ENCODE results near the gene CRYL1. TPM values are rescaled to one million over a fixed set of nuclear protein-coding genes. Genes with fewer than 3 reads are reported as not detected.

CRYL1 gene
- total RNA-seq, 1 experiment from 2014 or later: 13.4 TPM

DNA sequence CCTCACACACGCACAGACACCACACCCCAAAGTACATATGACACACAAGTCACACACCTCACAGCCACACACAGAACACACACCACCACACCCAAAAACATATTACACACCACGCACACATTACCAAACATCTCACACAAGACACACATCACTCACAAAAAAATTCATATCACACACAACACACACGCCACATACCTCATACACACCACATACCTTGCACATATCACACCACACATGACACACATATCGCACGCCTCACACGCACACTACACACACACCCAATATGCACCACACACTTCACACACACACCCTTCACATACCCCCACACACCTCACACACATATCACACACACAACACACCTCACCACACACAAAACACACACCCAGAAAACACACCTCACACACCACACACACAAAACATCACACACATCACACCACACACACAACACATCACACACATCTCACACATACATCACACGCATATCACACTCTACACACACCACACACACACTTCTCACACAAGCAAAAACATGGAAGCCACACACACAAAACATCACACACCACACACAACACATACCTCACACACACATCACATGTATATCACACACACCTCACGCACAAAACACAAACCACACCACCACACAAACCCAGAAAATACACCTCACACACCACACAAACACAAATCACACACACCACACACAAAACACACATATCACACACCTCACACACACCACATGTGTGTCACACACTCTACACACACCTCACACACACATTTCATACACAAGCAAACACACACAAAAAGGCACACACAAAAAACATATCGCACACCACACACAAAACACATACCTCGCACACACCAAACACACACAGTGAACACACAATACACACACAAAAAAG lies 132.1 kb downstream of the CRYL1 start:
- POLR2A ChIA-PET: no interaction called here
- H3K9me3 ChIP-seq (ENCODE audit: control insufficient read depth, insufficient read depth, low read depth, low read length): no peaks in the 10 kb centered on the region
- DNase-seq (ENCODE audit: low read depth, low spot score) (no peak), ATAC-seq (no peak)
- in situ Hi-C loops (cut with HindIII; ENCODE audit: low pct_unique_long_range_greater_than_20kb, low sequenced_read_pairs): no loop called here
- TF ChIP-seq REST (IDR thresholded peaks at IDR 0.05; ENCODE audit: insufficient read depth in 1 of 2, low read depth in 2 of 2, low read length in 1 of 2): no peak
- TF ChIP-seq SIN3A (IDR thresholded peaks at IDR 0.05; ENCODE audit: borderline replicate concordance, insufficient read depth, low read depth, low read length): no peak
- no peak for TF ChIP-seq TCF7L2 (IDR thresholded peaks at IDR 0.05; ENCODE audit: low read depth, low read length)
- TF ChIP-seq, protein P1, sequence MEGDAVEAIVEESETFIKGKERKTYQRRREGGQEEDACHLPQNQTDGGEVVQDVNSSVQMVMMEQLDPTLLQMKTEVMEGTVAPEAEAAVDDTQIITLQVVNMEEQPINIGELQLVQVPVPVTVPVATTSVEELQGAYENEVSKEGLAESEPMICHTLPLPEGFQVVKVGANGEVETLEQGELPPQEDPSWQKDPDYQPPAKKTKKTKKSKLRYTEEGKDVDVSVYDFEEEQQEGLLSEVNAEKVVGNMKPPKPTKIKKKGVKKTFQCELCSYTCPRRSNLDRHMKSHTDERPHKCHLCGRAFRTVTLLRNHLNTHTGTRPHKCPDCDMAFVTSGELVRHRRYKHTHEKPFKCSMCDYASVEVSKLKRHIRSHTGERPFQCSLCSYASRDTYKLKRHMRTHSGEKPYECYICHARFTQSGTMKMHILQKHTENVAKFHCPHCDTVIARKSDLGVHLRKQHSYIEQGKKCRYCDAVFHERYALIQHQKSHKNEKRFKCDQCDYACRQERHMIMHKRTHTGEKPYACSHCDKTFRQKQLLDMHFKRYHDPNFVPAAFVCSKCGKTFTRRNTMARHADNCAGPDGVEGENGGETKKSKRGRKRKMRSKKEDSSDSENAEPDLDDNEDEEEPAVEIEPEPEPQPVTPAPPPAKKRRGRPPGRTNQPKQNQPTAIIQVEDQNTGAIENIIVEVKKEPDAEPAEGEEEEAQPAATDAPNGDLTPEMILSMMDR (IDR thresholded peaks at IDR 0.05): no peak
- TF ChIP-seq POLR2AphosphoS5 (IDR thresholded peaks at IDR 0.05; ENCODE audit: low read depth, low read length): no peak
- no TSS peak for BruUV-seq (replicated peaks)
- no peaks in the 10 kb centered on the region for H3K27me3 ChIP-seq (ENCODE audit: control insufficient read depth, insufficient read depth, low read length)
- no peaks in the 10 kb centered on the region for H3K36me3 ChIP-seq (ENCODE audit: control insufficient read depth, insufficient read depth, low read length)
- CTCF ChIA-PET: no interaction called here
- no peak overlapping the region for H3K4me3 ChIP-seq (ENCODE audit: low read depth in 2 of 2, low read length in 2 of 2)
- no peaks in the 10 kb centered on the region for H3K4me1 ChIP-seq (ENCODE audit: control insufficient read depth, insufficient read depth, low read length)
- intact Hi-C loops (cut with micrococcal nuclease; ENCODE audit: unreplicated experiment): no loop called here
- H3K27ac ChIP-seq (ENCODE audit: low read length): no peak overlapping the region

GRCh38 chr13:20392530-20392929 lies 133.1 kb downstream of the CRYL1 start:
- ATAC-seq (no peak), DNase-seq (ENCODE audit: low read depth, low spot score) (no peak)
- no peaks in the 10 kb centered on the region for H3K27me3 ChIP-seq (ENCODE audit: control insufficient read depth, insufficient read depth, low read length)
- H3K27ac ChIP-seq (ENCODE audit: low read length): no peak overlapping the region
- H3K36me3 ChIP-seq (ENCODE audit: control insufficient read depth, insufficient read depth, low read length): no peaks in the 10 kb centered on the region
- intact Hi-C loops (cut with micrococcal nuclease; ENCODE audit: unreplicated experiment): no loop called here
- H3K9me3 ChIP-seq (ENCODE audit: control insufficient read depth, insufficient read depth, low read depth, low read length): no peaks in the 10 kb centered on the region
- BruUV-seq (replicated peaks): no TSS peak
- ChIA-PET CTCF (no interaction called here), POLR2A (no interaction called here)
- in situ Hi-C loops (cut with HindIII; ENCODE audit: low pct_unique_long_range_greater_than_20kb, low sequenced_read_pairs): no loop called here
- no peak overlapping the region for H3K4me3 ChIP-seq (ENCODE audit: low read depth in 2 of 2, low read length in 2 of 2)
- no peaks in the 10 kb centered on the region; the same call in 1 of the 2 replicates for H3K4me1 ChIP-seq (ENCODE audit: control insufficient read depth, insufficient read depth, low read length)
- no peak for TF ChIP-seq REST (IDR thresholded peaks at IDR 0.05; ENCODE audit: insufficient read depth in 1 of 2, low read depth in 2 of 2, low read length in 1 of 2)
- no peak for TF ChIP-seq SIN3A (IDR thresholded peaks at IDR 0.05; ENCODE audit: borderline replicate concordance, insufficient read depth, low read depth, low read length)
- no peak for TF ChIP-seq TCF7L2 (IDR thresholded peaks at IDR 0.05; ENCODE audit: low read depth, low read length)

Data from Panc1 (cell line).